K562 (cell line): ENCODE measurements around the gene LRRC19. TPM values are rescaled to one million over a fixed set of nuclear protein-coding genes. Genes with fewer than 3 reads are reported as not detected.

Source experiments
- CBX2 ChIP-seq: fragments of 200-600 bp; sonication (generic); IDR thresholded peaks from one replicate; pipeline ENCODE4 v1.6.1; 2012; ENCODE audit warnings: mild to moderate bottlenecking, low read length, inconsistent platforms; ENCODE audit not compliant: insufficient read depth, poor library complexity, severe bottlenecking
- FOXK2 ChIP-seq, 2 experiments: fragments of 450-650 bp; IDR thresholded peaks in 1 of 2; conservative IDR thresholded peaks in 1 of 2; 2 replicates each; pipeline ENCODE4 v1.6.1; 2016; ENCODE audit warnings: low read depth in 2 of 2, mild to moderate bottlenecking in 1 of 2
- GTF2B ChIP-seq: IDR thresholded peaks from 2 replicates; pipeline ENCODE4 v1.6.1; 2011; ENCODE audit not compliant: insufficient read length; ENCODE audit errors: extremely low read depth
- HDAC2 ChIP-seq: fragments of 450-650 bp; IDR thresholded peaks from 2 replicates; pipeline ENCODE4 v1.6.1; 2016; ENCODE audit warnings: mild to moderate bottlenecking
- KAT2B ChIP-seq: IDR thresholded peaks from one replicate; pipeline ENCODE4 v1.6.1; 2012; ENCODE audit warnings: low read depth, mild to moderate bottlenecking, control low read depth, inconsistent platforms, low read length, moderate library complexity
- NFE2L1 ChIP-seq: fragments of 450-650 bp; IDR thresholded peaks from 2 replicates; pipeline ENCODE4 v1.6.1; 2016; ENCODE audit warnings: missing genetic modification characterization, low read depth, mild to moderate bottlenecking, missing compliant biosample characterization, moderate library complexity, borderline replicate concordance
- NR3C1 ChIP-seq: sonication (generic); formaldehyde crosslinking; IDR thresholded peaks from 2 replicates; pipeline ENCODE4 v1.8.1; 2022; ENCODE audit warnings: missing genetic modification reagents
- PTBP1 ChIP-seq: fragments of 200-400 bp; formaldehyde crosslinking; IDR thresholded peaks from 2 replicates; pipeline ENCODE4 v1.6.1; 2017; ENCODE audit warnings: low read depth, low read length
- PYGO2 ChIP-seq: fragments of 450-650 bp; IDR thresholded peaks from 2 replicates; pipeline ENCODE4 v1.6.1; 2016; ENCODE audit warnings: mild to moderate bottlenecking, missing genetic modification characterization, moderate library complexity, missing compliant biosample characterization
- RBM34 ChIP-seq: fragments of 200-400 bp; formaldehyde crosslinking; IDR thresholded peaks from 2 replicates; pipeline ENCODE4 v1.6.1; 2018; ENCODE audit warnings: low read length, borderline replicate concordance; ENCODE audit not compliant: insufficient read depth
- ZKSCAN8 ChIP-seq: fragments of 200-800 bp; sonication (Bioruptor generic); IDR thresholded peaks from 2 replicates; pipeline ENCODE4 v1.6.1; 2016; ENCODE audit warnings: missing genetic modification characterization, missing compliant biosample characterization
- polyA plus RNA-seq, 8 experiments: library from polyadenylated mRNA; depleted of rRNA in 4 of 8; stranded (reverse) in 5 of 8; unstranded in 3 of 8; fragments of >200 nt; fragmentation: Nextera tagmentation in 2 of 8; fragmentation: Illumina TruSeq in 1 of 8; extraction: Ambion mirVana in 2 of 8; extraction: Trizol in 1 of 8; gene quantifications; 2 replicates each; pipeline versions ENCODE4 v1.2.1 to v1.2.3, GENCODE V29; 2011 to 2014; ENCODE audit warnings: inconsistent platforms in 1 of 8, missing spikeins in 1 of 8
- total RNA-seq, 7 experiments: library from RNA; depleted of rRNA in 6 of 7; stranded (reverse); fragments of >200 nt in 6 of 7; fragmentation: Illumina TruSeq in 2 of 7; extraction: Trizol in 2 of 7; gene quantifications; 2 replicates each; pipeline versions ENCODE4 v1.2.1 to v1.2.3, GENCODE V29; 2011 to 2021; ENCODE audit warnings: low replicate concordance in 1 of 7

LRRC19 gene
- total and polyA plus RNA-seq, 9 of the 15 experiments (the other 6 are each of a cell fraction or from before 2014, with no cell fraction given): not detected

- no peak for TF ChIP-seq ZKSCAN8 (CRISPR knock-in tag)
- no peak for TF ChIP-seq RBM34
- TF ChIP-seq PYGO2 (tag): no peak
- no peak for TF ChIP-seq CBX2
- TF ChIP-seq NFE2L1 (tag): no peak
- TF ChIP-seq GTF2B: no peak
- TF ChIP-seq PTBP1: no peak
- no peak for TF ChIP-seq KAT2B
- TF ChIP-seq HDAC2: no peak
- peak in 1 of 2 experiments; percentile 31; a peak in 1 of 4 replicates for TF ChIP-seq FOXK2 (conservative IDR thresholded peaks at IDR 0.05 in 1 of 2, IDR thresholded peaks at IDR 0.05 in 1 of 2; ENCODE audit: low read depth in 2 of 2)
- no peak for TF ChIP-seq NR3C1
Measured at GRCh38 chr9:26955921-26956859, 49.3 kb downstream of the LRRC19 start, which contains the start of gene IFT74 (continued).
